Heart left ventricle (tissue), 13 donors: Measurements from ENCODE around the gene TPRG1.

ENCODE experiments used
- POLR2A ChIP-seq, 2 donors: fragments of 450-650 bp; IDR thresholded peaks; one replicate each; pipeline ENCODE4 v1.6.1; 2017; ENCODE audit warnings: antibody characterized with exemption in 2 of 2, mild to moderate bottlenecking in 2 of 2, moderate library complexity in 2 of 2
- TF ChIP-seq, protein P1 (sequence below), 12 donors: fragments of 200-600 bp; sonication (generic) in 4 of 12; IDR thresholded peaks; one replicate each; pipeline versions ENCODE4 v1.5.0 to v1.8.0; 2018 to 2022; ENCODE audit warnings: antibody characterized with exemption in 12 of 12, mild to moderate bottlenecking in 5 of 12
- donor health status: ischemic (EF 13 %, LVEDD 7.1; RV severe dilation, severe dysfunction).
- donor health status: DM: no; HTN: yes; CAD: no.
- donor health status: DM: no; HTN: no; CAD: no.
- donor health status: ischemic (EF 25% LVEDD 6.9; RV normal size, moderate dysfunction).
- donor health status: ischemic (EF 25% LVEDD 5.7; RV mildly dilated, moderate dysfunction).
- donor health status: ischemic (EF 35%, LVEDD 5.7; RV mildly dilated, moderate dysfunction).
- donor health status: nonischemic (EF 11% LVEDD 7.7; RV severe dilation, severe dysfunction).
- donor health status: DM: yes; HTN: yes; CAD: no.
- donor health status: PGD.
- donor health status: ischemic (EF 29% LVEDD 5.4; RV normal size, mild dysfunction).
- donor health status: nonischemic (EF 23%, LVEDD 6.1; RV moderate dilation, normal function).

DNA sequence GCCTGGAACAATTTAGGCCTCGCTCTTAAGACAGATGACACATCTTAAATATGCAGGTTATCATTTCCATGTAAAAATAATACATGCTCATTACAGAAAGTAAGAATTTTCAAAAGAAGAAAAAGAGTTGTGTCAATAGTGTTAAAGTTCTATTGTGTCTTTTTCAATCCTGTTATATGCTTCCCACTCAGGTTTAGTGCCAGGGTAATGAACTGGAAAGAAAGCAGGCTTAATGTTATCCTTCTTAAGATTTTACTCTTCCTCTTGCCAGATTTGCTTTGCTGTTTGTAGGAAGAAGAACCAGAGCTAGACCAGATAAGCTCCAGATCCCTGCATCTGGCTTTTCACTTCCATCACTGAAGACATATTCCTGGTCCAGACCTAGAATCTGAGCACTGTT, 128.6 kb downstream of the TPRG1 start:
- TF ChIP-seq POLR2A (IDR thresholded peaks at IDR 0.05): no peak
- TF ChIP-seq, protein P1, sequence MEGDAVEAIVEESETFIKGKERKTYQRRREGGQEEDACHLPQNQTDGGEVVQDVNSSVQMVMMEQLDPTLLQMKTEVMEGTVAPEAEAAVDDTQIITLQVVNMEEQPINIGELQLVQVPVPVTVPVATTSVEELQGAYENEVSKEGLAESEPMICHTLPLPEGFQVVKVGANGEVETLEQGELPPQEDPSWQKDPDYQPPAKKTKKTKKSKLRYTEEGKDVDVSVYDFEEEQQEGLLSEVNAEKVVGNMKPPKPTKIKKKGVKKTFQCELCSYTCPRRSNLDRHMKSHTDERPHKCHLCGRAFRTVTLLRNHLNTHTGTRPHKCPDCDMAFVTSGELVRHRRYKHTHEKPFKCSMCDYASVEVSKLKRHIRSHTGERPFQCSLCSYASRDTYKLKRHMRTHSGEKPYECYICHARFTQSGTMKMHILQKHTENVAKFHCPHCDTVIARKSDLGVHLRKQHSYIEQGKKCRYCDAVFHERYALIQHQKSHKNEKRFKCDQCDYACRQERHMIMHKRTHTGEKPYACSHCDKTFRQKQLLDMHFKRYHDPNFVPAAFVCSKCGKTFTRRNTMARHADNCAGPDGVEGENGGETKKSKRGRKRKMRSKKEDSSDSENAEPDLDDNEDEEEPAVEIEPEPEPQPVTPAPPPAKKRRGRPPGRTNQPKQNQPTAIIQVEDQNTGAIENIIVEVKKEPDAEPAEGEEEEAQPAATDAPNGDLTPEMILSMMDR (IDR thresholded peaks at IDR 0.05): no peak
